Lower leg skin (tissue), 4 donors: ENCODE results near the gene KEL. TPM values are rescaled to one million over a fixed set of nuclear protein-coding genes. Genes with fewer than 3 reads are reported as not detected.

Experiments
- DNase-seq, 2 donors: peaks; one replicate each; pipeline ENCODE4 v3.0.0-alpha.2; 2019; ENCODE audit warnings: low spot score in 2 of 2
- H3K4me3 ChIP-seq: fragments of 200-600 bp; sonication (generic); 2 replicates; pipeline ENCODE4 v1.5.1; 2017; ENCODE audit warnings: mild to moderate bottlenecking, low read depth; ENCODE audit not compliant: poor library complexity, severe bottlenecking
- POLR2A ChIP-seq, 2 donors: fragments of 450-650 bp; IDR thresholded peaks; one replicate each; pipeline ENCODE4 v1.6.1; 2016 to 2017; ENCODE audit warnings: antibody characterized with exemption in 2 of 2, mild to moderate bottlenecking in 1 of 2, moderate library complexity in 1 of 2
- WGBS, 2 donors: methylation state at CpG; one replicate each; pipeline ENCODE4 v1.1.5; 2018; 5-methylcytosine and 5-hydroxymethylcytosine counted together
- intact Hi-C: fragments of 100-400 bp; cut with DNase I; formaldehyde crosslinking; loops from one replicate; pipeline ENCODE4 v1.15.0; 2023; ENCODE audit warnings: low total_unique reads
- total RNA-seq, 4 donors: library from RNA; depleted of rRNA; stranded (reverse); fragments of >200 nt; gene quantifications; one replicate each; pipeline ENCODE4 v1.1.0, GENCODE V29; 2016
- TF ChIP-seq, protein P1 (sequence below), 3 donors: fragments of 450-650 bp; IDR thresholded peaks; one replicate each; pipeline ENCODE4 v1.5.1; 2016; ENCODE audit warnings: antibody characterized with exemption in 3 of 3, mild to moderate bottlenecking in 3 of 3, moderate library complexity in 2 of 3

The KEL gene
- total RNA-seq, 4 donors from 2014 or later = 0.08 to 0.58 (median 0.47) TPM; not detected in 1

DNA sequence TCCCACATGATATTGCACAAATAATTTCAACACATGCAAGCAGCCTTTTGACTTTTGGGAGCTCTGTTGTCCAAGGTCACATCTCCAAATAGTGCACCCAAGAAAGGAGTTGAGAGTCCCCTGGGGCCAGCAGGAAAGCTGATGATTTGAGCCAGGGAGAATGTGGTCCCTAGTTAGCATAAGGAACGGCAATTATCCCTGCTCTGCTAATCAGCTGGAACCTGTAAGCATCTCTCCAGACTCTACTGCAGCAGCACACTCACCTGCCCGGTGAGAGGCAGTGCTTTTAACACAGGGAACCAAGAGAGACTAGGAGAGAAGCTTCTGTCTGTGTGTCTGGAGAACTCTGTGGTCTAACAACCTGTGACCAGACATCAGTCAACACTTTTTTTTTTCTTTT, 45.7 kb downstream of the KEL start:
- peak in 1 of 2 donors; percentile 15 for DNase-seq
- H3K4me3 ChIP-seq = no peak overlapping the region
- 38 to 51% methylated on average over 2 of the region's 2 CpGs for WGBS, 2 donors
- no peak for TF ChIP-seq POLR2A (IDR thresholded peaks at IDR 0.05)
- intact Hi-C loops = no loop called here

DNA sequence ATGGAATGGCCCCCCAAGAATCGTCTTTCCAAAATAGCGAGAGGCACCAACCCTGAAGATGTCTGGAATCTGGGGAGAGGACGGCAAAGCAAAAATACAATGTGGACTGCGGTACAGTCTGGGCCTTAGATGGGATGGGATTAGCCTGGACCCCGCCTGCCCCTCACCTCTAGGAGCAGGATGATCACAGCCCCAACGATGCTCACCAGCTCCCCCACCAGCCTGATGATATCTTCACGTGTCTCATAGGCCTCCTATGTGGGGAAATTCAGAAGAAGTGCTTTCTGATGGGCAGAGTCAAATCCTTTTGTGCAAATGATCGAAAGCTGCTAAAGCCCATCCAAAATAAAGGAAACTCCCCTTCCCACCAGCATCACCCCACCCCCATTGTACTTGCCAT, 46.8 kb downstream of the KEL start:
- 87 to 91% methylated on average over 8 of the region's 8 CpGs for WGBS, 2 donors
- no peak for TF ChIP-seq POLR2A (IDR thresholded peaks at IDR 0.05)
- TF ChIP-seq, protein P1, sequence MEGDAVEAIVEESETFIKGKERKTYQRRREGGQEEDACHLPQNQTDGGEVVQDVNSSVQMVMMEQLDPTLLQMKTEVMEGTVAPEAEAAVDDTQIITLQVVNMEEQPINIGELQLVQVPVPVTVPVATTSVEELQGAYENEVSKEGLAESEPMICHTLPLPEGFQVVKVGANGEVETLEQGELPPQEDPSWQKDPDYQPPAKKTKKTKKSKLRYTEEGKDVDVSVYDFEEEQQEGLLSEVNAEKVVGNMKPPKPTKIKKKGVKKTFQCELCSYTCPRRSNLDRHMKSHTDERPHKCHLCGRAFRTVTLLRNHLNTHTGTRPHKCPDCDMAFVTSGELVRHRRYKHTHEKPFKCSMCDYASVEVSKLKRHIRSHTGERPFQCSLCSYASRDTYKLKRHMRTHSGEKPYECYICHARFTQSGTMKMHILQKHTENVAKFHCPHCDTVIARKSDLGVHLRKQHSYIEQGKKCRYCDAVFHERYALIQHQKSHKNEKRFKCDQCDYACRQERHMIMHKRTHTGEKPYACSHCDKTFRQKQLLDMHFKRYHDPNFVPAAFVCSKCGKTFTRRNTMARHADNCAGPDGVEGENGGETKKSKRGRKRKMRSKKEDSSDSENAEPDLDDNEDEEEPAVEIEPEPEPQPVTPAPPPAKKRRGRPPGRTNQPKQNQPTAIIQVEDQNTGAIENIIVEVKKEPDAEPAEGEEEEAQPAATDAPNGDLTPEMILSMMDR (IDR thresholded peaks at IDR 0.05) = no peak
- intact Hi-C loops = no loop called here
- peak in 1 of 2 donors; percentile 34 for DNase-seq
- H3K4me3 ChIP-seq = no peak overlapping the region

DNA sequence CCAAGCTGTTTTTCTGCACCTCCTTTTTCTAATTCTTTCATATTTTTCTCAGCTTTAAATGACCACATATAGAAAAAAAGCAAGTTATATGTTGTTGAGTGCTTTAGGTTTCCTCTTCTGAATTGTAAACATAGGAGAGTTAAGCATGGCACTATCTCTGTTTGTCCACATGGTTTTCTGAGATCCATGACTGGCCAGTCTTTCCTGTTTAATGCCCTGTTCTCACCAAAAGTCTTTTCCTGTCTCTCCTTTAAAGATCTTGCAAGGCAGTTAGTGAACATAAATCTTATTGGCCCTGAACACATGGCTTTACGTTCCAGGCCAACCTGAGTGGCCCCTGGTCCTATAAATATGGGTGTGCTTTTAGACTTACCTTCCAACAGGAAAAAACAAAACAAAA, 48.0 kb downstream of the KEL start:
- WGBS, 2 donors = 44 to 61% methylated on average over 1 of the region's 1 CpG
- H3K4me3 ChIP-seq = no peak overlapping the region
- DNase-seq = no peak
- TF ChIP-seq POLR2A (IDR thresholded peaks at IDR 0.05) = no peak
- TF ChIP-seq, protein P1 (IDR thresholded peaks at IDR 0.05) = no peak
- intact Hi-C loops = no loop called here

DNA sequence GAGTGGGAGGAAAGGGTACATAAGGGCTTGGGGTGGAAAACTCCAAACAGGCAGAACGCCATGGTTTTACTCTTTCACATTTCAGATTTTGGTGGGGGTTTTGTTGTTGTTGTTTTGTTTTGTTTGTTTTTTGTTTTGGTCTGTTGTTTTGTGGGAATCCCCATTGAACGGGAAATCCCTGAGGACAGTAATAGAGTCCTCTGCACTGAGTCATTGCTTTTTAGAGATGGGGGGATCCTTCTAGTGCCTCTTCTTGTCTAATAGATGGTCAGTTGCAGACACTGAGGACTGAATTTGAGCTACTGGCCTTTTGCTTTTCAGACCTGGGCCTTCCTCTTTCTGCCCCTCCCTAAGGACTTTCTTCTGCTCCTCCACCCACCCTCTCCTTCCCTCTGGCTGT, 48.6 kb downstream of the KEL start:
- TF ChIP-seq, protein P1 (IDR thresholded peaks at IDR 0.05) = no peak
- TF ChIP-seq POLR2A (IDR thresholded peaks at IDR 0.05) = no peak
- 62 to 63% methylated on average over 2 of the region's 2 CpGs for WGBS, 2 donors
- intact Hi-C loops = no loop called here

DNA sequence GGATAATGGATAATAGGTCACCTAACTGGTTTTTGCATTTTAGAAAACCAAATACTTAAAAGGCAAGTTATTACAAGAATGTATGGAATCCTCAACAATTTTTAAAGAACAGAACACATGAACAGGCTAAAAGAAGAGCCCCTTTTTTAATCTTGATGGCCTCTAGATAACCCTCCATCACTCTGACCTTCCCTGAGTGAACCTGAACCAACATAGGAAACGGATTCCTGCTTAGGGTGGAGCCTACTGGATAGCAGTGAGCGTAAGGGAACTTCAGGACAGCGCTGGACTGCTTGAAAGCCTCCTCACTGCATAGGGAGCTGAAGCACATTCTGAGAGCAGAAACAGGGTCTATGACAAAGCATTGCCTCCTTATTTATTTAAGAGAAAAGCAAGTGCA, 49.1 kb downstream of the KEL start:
- intact Hi-C loops = no loop called here
- TF ChIP-seq, protein P1 (IDR thresholded peaks at IDR 0.05) = no peak
- no peak for TF ChIP-seq POLR2A (IDR thresholded peaks at IDR 0.05)
- 51 to 55% methylated on average over 3 of the region's 3 CpGs for WGBS, 2 donors
- DNase-seq = peak in 1 of 2 donors; percentile 26
- H3K4me3 ChIP-seq = no peak overlapping the region

More for the DNA sequence above, 48.6 kb downstream of the KEL start:
- H3K4me3 ChIP-seq = no peak overlapping the region
- no peak for DNase-seq

DNA sequence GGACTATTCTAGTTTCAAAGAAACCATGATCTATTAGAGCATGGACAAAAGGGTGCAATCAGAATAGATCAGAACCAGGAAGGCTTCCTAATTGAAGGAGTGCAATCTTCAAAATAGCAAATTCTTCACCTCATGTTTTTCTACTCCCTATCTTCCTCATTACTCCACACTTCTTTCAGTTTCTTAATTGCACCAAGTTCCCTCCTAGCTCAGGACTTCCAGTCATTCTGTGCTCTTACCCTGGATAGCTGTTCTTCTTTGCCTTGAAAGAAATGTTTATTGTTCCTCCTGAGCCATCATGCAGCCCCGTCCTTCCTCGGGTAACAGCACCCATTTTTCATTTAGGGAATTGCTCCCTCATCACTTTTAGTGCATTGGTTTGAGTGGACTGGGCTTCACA, 51.7 kb downstream of the KEL start:
- no peak overlapping the region for H3K4me3 ChIP-seq
- WGBS, 2 donors = 68 to 70% methylated on average over 2 of the region's 2 CpGs
- DNase-seq = peak in 1 of 2 donors; percentile 4
- intact Hi-C loops = no loop called here
- TF ChIP-seq, protein P1 (IDR thresholded peaks at IDR 0.05) = no peak
- TF ChIP-seq POLR2A (IDR thresholded peaks at IDR 0.05) = no peak
